ENCODE data around the gene AIM2. TPM values are rescaled to one million over a fixed set of nuclear protein-coding genes. Genes with fewer than 3 reads are reported as not detected.
A peak's percentile ranks its signal among the peaks of the same experiment; 100 is the strongest.

AIM2 gene
- polyA plus RNA-seq, 1 of the 3 experiments (the other 2 are of a cell fraction): 1.1 TPM

GRCh38 chr1:159092036-159092760 is 15.6 kb upstream of the AIM2 start (continued):
- TF ChIP-seq POLR2AphosphoS5 (IDR thresholded peaks at IDR 0.05; ENCODE audit: low read depth, low read length): no peak
- TF ChIP-seq, protein P1, sequence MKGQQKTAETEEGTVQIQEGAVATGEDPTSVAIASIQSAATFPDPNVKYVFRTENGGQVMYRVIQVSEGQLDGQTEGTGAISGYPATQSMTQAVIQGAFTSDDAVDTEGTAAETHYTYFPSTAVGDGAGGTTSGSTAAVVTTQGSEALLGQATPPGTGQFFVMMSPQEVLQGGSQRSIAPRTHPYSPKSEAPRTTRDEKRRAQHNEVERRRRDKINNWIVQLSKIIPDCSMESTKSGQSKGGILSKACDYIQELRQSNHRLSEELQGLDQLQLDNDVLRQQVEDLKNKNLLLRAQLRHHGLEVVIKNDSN (IDR thresholded peaks at IDR 0.05; ENCODE audit: borderline replicate concordance, low read depth): no peak
- TF ChIP-seq, protein P2, sequence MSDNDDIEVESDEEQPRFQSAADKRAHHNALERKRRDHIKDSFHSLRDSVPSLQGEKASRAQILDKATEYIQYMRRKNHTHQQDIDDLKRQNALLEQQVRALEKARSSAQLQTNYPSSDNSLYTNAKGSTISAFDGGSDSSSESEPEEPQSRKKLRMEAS (IDR thresholded peaks at IDR 0.05; ENCODE audit: low read depth): no peak
- TF ChIP-seq RCOR1 (IDR thresholded peaks at IDR 0.05; ENCODE audit: low read length): no peak
- TF ChIP-seq RXRA (IDR thresholded peaks at IDR 0.05; ENCODE audit: borderline replicate concordance, low read depth): no peak
- TF ChIP-seq GABPA (IDR thresholded peaks at IDR 0.05; ENCODE audit: low read depth): no peak
- no peak for TF ChIP-seq RFX5 (IDR thresholded peaks at IDR 0.05; ENCODE audit: low read length)
- no peak for TF ChIP-seq MXI1 (IDR thresholded peaks at IDR 0.05; ENCODE audit: low read depth, low read length)
- no peak for TF ChIP-seq MEF2A (IDR thresholded peaks at IDR 0.05; ENCODE audit: borderline replicate concordance, low read depth)
- TF ChIP-seq ZBTB33 (IDR thresholded peaks at IDR 0.05; ENCODE audit: borderline replicate concordance, low read depth): no peak
- peak in 1 of 2 experiments; percentile 55; a peak in 2 of 4 replicates for TF ChIP-seq EP300 (IDR thresholded peaks at IDR 0.05; ENCODE audit: borderline replicate concordance in 1 of 2, low read depth in 1 of 2, low read length in 1 of 2)
- no peak for TF ChIP-seq TAF1 (IDR thresholded peaks at IDR 0.05; ENCODE audit: borderline replicate concordance, low read depth, low read length)
- peak; percentile 74 for TF ChIP-seq TCF12 (IDR thresholded peaks at IDR 0.05)
- TF ChIP-seq NRF1 (IDR thresholded peaks at IDR 0.05; ENCODE audit: low read depth, low read length): no peak
- TF ChIP-seq CHD2 (IDR thresholded peaks at IDR 0.05; ENCODE audit: low read length, partially characterized antibody): no peak
- TF ChIP-seq EZH2phosphoT487 (IDR thresholded peaks at IDR 0.05; ENCODE audit: borderline replicate concordance, low read depth): no peak
- TF ChIP-seq, protein P3, sequence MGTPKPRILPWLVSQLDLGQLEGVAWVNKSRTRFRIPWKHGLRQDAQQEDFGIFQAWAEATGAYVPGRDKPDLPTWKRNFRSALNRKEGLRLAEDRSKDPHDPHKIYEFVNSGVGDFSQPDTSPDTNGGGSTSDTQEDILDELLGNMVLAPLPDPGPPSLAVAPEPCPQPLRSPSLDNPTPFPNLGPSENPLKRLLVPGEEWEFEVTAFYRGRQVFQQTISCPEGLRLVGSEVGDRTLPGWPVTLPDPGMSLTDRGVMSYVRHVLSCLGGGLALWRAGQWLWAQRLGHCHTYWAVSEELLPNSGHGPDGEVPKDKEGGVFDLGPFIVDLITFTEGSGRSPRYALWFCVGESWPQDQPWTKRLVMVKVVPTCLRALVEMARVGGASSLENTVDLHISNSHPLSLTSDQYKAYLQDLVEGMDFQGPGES (IDR thresholded peaks at IDR 0.05; ENCODE audit: low read depth, low read length): no peak

Data from SK-N-SH (cell line).